HG03196 (cell line): ENCODE results near the gene PIAS1.
"Not testable (repeated sequence)": the region's sequence is repeated elsewhere in the genome, so short reads cannot be mapped to it uniquely, and the experiment has no call there.

Experiments used
- ATAC-seq: cut with Tn5 transposase; IDR thresholded peaks from one replicate; pipeline ENCODE4 v1.9.1; 2021; ENCODE audit not compliant: unreplicated experiment

The PIAS1 gene

DNA sequence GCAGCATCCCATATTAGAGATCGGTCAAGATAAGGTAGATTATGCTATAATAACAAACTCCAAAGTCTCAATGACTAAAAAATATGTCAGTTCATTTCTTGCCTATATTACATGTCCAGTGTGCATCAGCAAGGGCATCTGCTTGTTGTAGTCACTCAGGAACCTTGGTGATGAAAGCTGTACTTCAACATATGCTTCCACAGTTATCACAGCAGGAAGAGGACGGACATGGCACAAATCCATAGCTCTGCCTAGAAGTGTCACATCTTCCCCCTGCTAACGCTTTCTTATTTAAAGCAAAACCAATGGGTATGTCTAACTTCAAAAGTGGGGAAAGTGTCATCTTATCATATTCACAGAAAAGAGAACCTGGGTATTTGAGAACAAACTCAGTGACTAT lies 20.0 kb upstream of the PIAS1 start:
- no peak for ATAC-seq

- ATAC-seq = no peak
These were observed 19.3 kb upstream of the PIAS1 start for GRCh38 chr15:68034719-68035293.

- no peak for ATAC-seq
These were observed 15.9 kb upstream of the PIAS1 start for GRCh38 chr15:68038246-68038645.

DNA sequence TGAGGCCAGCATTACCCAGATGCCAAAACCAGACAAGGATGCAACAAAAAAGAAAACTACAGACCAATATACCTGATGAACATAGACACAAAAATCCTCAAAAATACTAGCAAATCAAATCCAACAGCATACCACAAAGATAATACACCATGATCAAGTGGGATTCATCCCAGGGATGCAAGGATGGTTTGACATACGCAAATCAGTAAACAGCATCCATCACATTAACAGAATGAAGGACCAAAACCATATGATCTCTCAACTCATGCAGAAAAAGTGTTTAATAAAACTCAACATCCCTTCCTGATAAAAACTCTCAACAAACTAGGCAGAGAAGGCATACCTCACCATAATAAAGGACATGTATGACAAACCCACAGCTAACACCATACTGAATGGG lies 14.0 kb upstream of the PIAS1 start:
- ATAC-seq = no peak

DNA sequence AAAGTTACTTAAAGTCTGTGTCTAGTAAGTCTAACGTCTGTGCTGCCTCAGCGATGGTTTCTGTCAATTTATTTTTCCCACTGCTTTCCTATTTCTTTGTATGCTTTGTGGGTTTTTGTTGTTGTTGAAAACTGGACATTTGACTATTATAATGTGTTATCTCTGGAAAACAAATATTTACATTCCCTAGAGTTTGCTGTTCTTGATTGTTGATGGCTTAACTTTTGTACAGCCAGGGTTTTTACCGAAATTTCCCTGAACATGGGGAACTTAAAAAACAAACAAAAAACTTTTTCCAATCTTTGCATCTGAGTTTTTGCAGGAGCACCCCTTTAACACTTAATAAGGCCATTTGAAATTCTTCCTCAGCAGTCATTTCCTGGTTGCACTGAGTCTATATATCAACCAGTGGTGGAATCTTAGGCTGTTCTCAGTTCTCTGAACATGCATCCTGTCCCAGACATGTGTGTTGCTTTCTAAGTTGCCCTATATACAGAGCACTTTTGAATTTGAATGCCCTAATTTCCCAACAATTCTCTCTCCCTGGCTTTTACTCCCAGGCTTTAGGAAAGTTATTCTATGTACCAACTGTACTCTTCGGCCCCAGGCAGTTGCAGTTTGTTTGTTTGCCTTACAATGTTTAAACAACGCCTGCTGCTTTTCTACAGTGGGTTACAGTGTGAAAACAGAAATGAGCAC lies 11.8 kb upstream of the PIAS1 start:
- ATAC-seq = no peak

- ATAC-seq = no peak
These were observed 11.3 kb upstream of the PIAS1 start for GRCh38 chr15:68042855-68043222.

GRCh38 chr15:68045289-68046265 lies 8.5 kb upstream of the PIAS1 start:
- no peak for ATAC-seq

GRCh38 chr15:68047826-68048225 lies 6.3 kb upstream of the PIAS1 start:
- no peak for ATAC-seq

DNA sequence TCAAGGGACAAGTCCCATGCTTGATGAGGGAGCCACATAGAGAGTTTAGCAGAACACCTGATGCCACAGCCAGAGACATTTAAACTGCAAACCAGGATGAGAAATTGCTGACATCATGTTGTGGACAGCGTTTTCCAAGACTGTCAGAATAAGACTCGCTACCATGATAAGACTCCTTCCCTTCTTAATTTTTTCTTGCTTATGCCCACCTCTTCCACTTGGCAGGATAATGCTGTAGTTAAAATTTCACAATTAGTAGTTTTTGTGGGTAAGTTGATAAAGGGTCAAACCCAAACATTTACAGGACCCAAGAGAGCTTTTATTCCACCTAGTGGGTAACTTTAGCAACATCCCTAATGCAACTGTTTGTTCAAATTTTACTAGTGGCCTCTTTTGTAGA lies 3.0 kb upstream of the PIAS1 start:
- ATAC-seq = no peak

GRCh38 chr15:68051907-68052306 lies 2.2 kb upstream of the PIAS1 start:
- ATAC-seq = no peak

DNA sequence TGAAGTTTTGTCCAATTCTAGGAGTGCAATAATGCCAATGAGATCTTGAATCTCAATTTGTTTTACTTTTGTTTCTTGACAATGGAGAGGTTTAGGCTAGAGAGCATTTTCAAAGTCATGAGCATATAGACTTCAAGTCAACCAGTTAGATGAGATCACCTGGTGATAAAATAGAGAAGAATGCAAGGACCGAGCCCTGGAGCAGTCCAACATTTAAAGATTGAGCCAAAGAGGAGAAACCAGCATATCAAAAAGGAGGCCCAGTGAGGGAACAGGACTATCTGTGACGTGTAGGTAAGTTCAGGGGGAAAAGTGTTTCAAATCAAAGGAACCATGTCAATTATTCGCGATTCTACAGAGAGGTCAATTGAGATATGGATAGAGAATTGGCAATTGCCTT lies 1.7 kb upstream of the PIAS1 start:
- no peak for ATAC-seq

GRCh38 chr15:68053001-68053400 lies 1.1 kb upstream of the PIAS1 start:
- no peak for ATAC-seq

GRCh38 chr15:68054628-68055223 lies 611 bp downstream of the PIAS1 start:
- peak; percentile 29 for ATAC-seq

DNA sequence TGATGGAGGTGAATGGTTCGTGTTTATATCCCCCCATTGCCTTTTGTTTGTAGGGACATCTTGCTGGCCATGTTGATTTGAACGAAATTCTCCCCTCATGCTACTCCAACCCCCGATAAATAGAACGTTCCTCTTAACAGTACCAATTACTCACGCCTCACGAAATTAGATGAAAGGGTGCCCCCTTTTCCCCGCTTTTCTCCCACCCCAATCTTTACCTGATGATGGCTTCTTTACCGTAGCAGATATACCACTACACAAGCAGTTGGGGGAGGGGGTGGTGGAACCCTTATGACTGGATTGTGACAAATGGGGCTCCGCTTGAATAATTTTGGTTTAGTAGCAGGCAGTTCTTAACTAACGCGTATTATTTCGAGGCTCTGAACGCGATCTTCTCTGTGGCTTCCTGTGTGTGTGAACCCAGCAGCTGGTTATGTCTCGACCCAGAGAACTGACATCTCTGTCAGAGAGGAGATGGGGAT lies 1.1 kb downstream of the PIAS1 start:
- peak; percentile 37 for ATAC-seq

- ATAC-seq = no peak
These were observed 2.2 kb downstream of the PIAS1 start for GRCh38 chr15:68056097-68056865.

- no peak for ATAC-seq
These were observed 2.9 kb downstream of the PIAS1 start for GRCh38 chr15:68057034-68057433.

DNA sequence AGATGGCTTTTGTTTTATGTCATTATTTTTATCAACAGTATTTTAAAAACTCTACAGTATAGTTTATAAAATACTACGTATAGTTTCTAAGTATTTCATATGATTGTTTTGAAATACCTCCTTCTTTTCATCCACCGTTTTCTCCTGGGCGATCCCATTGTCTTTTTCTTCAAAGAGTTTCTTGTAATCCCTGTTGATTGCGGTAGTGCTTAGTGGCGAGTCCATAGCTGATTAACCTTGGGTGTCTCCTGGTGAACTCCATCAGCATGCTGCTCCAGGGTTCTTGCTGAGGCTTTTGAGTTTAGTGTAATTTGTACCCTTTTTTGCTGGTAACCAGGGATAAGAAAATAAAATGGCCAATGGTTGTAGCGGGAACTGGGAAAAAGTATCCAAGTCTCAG lies 3.6 kb downstream of the PIAS1 start:
- ATAC-seq = no peak

GRCh38 chr15:68058970-68059369 lies 4.9 kb downstream of the PIAS1 start:
- ATAC-seq = not testable (repeated sequence)

- ATAC-seq = no peak
These were observed 5.5 kb downstream of the PIAS1 start for GRCh38 chr15:68059630-68060029.

- no peak for ATAC-seq
These were observed 7.1 kb downstream of the PIAS1 start for GRCh38 chr15:68061171-68061570.

DNA sequence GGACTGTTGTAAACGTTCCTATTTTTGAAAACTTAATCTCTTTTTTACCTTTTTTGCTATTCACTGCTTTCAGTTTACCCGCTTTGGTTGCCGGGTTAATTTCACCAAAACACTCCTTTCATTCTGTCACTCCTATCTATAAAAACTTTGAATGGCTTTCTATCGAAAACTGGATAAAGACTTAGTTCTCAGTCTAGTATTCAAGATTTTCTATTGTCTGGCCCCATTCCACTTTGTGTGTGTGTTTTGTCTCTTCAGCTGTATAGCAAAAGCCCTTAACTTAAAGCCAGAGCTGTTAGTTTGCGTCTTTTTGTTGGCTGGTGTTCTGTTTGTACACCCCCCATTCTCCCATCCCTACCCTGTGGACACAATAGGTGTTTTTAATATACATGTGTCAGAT lies 7.5 kb downstream of the PIAS1 start:
- no peak for ATAC-seq
